ENCODE data around the gene NEIL1.

NEIL1 gene

DNA sequence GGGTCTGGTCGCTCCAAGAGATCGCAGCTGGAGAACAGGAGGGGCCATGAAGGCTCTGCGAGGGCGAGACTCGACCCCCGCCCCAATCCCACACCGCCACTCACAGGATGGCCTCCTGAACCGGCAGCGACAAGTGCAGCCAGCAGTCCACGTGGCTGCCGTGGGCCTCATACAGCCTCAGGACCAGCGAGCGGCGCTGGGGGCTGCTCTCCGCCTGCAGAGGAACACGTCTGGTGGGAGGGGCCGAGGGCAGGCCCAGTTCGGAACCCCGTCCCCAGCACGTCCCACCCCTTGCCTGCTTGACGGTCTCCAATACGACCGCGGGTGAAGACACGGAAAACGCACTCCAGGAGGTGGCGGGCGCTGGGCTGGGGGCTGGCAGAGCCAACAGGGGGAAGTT lies 9.2 kb downstream of the NEIL1 start:
- no peak for DNase-seq (ENCODE audit: low read depth in 1 of 2, low spot score in 1 of 2)

GRCh38 chr15:75356517-75356916 lies 9.7 kb downstream of the NEIL1 start:
- no peak for DNase-seq (ENCODE audit: low read depth in 1 of 2, low spot score in 1 of 2)

GRCh38 chr15:75357976-75358673 lies 11.3 kb downstream of the NEIL1 start:
- DNase-seq (ENCODE audit: low read depth in 1 of 2, low spot score in 1 of 2) = no peak

DNA sequence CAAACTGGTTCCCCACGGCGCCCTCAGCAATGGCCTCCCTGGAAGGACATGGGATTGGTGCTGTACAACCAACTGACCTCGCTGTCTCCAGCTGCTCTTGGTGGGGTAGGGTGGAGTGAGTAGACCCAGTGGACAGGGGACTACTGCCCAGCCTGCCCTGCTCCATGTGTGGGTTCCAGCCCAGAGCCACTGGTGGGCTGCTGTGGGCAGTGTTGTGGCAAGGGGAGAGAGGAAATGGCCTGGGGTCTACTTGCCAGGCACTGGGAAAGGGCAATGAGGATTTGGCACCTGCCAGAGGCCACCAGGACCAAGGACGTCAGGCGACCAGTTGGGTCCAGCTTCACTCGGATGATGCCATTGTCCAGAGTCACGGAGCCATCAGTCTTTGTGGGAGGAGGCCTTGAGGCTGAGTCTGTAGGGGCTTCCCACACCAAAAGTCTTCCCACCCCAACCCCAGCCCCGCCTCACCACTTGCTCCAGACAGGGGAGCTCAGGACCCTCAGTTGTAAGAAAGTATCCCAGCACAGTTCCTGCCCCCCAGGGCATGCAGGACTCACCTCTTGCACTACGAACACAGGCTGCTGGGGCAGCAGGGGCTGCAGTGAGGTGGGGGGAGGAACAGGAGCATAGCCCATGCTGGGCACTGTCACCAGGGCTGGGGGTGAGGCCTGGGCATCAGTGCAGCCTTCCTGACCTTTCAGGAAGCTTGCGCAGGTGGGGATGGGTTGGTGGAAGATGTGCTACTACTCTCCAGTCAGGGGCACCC lies 12.1 kb downstream of the NEIL1 start:
- no peak for DNase-seq (ENCODE audit: low read depth in 1 of 2, low spot score in 1 of 2)

DNA sequence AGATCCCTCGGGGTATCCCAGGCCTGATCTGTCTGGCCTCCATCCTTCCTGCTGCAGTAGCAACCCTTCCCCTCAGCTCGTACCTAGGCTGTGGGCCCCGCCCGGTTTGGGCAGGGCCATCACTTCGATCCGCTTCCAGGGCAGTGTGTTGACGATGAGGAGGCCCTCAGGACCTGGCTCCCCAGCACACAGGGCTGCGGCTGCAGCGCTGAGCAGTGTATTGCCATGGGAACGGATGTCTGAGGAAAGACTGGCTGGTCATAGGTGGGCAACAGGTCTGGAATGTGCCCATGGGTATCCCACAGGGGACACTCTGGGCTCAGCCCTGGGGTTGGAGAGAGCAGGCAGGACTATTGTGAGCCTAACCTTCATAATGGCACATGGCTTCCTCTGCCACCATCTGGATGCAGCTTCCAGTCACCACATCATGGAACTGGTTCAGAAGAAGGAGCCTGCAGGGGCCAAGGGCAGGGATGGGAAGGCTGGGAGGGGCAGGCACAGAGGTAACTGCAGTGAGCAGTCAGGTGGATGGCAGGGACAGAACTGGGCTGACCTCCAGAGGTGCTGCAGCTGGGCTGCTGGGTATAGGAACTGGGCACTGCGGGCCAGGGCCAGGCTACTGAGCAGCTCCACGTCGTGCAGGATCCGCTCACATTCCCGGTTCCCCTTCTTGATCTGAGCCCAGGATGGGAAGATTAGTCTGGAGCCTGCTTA lies 12.9 kb downstream of the NEIL1 start:
- DNase-seq (ENCODE audit: low read depth in 1 of 2, low spot score in 1 of 2) = no peak

DNA sequence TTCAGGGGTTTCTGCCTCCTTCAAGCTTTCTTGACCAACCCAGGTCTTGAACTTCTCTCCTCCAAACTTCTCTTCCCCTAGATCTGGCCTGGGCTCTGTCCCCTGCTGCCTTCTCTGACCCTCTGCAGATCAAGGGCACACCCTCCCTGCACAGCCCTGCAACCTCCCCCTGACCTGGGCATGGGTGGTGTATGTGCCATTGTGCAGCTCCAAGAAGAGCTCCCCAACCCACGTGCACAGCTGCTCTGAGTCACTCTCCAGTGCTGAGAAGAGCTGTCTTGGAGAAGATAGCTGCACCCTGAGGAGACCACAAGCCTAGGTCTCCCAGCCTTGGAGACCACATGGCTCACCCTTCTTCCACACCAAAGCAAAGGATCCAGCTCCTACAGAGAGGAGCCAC lies 13.6 kb downstream of the NEIL1 start:
- no peak for DNase-seq (ENCODE audit: low read depth in 1 of 2, low spot score in 1 of 2)

GRCh38 chr15:75360856-75361255 lies 14.0 kb downstream of the NEIL1 start:
- DNase-seq (ENCODE audit: low read depth in 1 of 2, low spot score in 1 of 2) = no peak

DNA sequence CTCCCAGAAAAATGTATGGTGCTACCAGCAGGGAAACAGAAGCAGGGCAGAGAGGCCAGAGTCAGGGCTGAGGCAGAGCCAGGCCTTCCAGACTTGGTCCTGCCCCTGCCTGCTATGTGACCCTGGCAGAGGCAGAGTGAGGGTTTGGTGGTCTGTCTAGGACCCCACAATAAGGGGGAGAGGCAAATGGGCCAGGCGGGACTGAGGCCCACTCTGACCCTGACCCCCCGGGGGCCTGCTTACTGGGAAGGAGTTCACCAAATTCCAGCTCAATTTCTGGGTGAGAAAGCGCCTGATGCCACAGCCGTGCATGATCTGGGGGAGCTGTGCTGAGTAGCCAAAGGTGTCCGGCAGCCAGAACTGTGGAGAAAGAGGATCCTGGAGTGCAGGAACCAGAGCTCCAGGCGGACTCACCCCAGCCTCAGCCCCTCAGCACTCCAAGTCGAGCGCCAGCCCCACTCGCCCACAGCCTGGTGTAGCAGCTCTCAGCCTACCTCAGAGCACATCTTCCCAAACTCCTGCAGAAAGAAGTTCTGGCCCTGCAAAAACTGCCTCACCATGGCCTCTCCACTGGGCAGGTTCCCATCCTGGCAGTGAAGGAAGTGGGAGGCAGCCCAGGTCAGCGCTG lies 14.6 kb downstream of the NEIL1 start:
- DNase-seq (ENCODE audit: low read depth in 1 of 2, low spot score in 1 of 2) = no peak

DNA sequence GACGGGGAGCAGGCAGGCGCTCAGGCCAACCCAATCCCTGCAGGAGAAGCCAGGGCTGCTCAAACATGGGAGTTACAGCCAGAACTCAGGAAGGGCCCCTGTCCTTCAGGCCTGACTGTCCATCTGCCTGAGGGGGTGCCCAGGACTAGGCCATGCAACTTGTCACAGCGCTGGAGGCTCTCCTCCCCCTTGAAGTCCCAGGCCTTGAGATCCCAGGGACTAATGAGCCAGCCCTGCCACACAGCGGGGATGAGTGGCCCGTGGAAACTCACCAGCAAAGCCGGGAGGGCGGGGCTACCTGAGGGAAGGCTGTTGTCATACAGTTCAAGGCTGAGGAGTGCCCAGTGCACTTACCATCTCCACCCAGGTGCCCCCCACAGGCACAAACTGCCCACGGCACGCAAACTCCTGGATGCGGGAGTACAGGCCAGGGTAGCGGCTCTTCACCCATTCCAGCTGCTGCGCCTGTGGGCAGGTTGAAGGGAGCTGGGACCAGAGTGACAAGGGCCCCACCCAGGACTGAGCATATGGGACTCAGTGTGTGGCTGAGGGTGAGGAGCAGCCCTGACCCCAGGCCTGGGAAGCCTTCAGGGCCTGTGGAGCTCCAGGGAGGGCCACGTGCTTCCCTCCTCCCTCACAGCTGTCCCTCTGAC lies 15.3 kb downstream of the NEIL1 start:
- no peak for DNase-seq (ENCODE audit: low read depth in 1 of 2, low spot score in 1 of 2)

DNA sequence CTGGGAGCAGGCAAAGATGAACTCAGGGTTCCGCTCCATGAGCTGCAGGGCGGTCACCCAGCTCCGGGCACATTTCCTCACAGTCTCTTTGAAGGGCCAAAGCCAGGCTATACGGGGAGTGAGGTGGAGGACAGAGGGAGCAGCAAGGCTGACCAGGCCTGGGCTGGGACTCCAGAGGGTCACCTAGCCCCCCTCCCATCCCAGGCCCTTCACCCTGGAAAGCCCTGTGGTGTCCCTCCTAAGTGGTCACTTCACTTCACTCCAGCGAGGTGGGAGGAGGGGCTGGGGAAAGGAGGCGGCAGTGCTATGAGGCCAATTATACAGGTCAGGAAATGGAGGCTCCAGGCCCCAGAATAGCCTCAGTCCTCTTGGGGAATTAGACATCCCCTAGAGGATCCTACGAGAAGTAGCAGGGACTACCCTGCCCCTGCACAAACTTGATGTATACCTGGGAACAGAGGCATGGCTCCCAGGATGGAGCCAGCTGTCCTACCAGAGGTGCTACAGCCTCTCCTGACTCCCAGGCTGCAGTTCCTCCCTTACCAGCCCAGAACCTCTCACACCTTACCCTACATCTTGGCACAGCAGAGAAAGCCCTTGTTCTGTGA lies 15.9 kb downstream of the NEIL1 start:
- DNase-seq (ENCODE audit: low read depth in 1 of 2, low spot score in 1 of 2) = no peak

- no peak for DNase-seq (ENCODE audit: low read depth in 1 of 2, low spot score in 1 of 2)
Observed at GRCh38 chr15:75363786-75364185, 16.9 kb downstream of the NEIL1 start.

DNA sequence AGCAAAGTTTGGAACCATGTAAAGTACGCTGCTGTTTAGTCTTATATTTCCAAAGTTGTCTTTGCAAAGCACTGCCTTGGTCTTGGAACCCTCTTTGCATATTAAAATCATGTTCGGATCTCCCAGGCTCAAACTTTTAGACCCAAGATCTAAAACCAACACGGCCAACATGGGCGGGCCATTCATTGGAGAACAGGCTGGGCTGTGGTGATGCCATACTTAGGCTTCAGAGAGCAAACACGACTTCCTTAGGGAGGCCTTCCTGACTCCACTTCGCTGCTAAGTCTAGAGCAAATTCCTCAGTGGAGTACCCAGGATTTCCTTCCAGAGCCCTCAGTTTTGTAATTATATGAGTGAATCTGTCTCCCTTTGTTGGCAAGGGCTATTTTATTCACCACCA lies 18.0 kb downstream of the NEIL1 start:
- DNase-seq (ENCODE audit: low read depth in 1 of 2, low spot score in 1 of 2) = no peak

GRCh38 chr15:75366163-75366562 lies 19.3 kb downstream of the NEIL1 start:
- DNase-seq (ENCODE audit: low read depth in 1 of 2, low spot score in 1 of 2) = no peak

- DNase-seq (ENCODE audit: low read depth in 1 of 2, low spot score in 1 of 2) = no peak
Observed at GRCh38 chr15:75367006-75367405, 20.2 kb downstream of the NEIL1 start.

- no peak for DNase-seq (ENCODE audit: low read depth in 1 of 2, low spot score in 1 of 2)
Observed at GRCh38 chr15:75367406-75367912, 20.6 kb downstream of the NEIL1 start.

DNA sequence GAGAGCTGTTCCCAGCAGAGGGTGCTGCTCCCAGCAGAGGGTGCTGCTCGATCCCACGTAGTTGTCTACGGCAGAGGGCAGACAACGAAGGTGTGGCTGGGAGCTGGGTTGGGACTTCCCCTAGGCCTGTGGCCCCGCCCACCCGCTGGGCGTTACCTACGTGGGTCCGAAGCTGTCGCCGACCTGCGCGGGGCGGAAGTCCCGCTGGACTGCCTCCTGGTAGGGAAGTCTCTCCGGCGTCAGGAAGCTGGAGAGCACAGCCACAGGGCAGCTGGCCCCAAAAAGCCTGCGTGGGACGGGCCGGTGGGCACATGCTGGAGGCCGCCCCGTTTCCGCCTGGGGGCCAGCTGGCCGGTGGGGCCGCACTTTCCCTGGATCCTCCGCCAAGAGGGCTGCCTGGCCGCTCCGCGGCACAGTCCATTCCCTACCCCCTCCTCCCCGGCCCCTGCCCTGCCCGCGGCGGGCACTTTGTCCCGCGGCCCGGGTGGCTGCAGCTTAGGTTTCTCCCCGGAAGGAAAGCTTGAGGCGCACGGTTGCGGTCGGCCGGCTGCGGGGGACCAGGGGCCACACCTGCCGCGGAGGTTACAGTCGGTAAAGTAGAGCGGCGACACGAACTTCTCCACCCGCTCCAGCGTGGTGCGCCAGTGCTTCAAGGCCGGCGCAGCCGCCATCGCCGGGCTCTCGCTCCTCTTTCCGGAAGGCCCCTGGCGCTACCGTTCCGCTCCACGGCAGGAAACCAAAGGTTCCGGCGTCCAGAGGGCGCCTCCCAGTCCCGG lies 21.3 kb downstream of the NEIL1 start, which contains the start of gene MAN2C1:
Gene MAN2C1, minus strand, starts transcription at position 695 of the 776 bp plus-strand sequence. Its CDS starts 24 bp downstream, at position 671.
- peak; percentile 82 to 86 for DNase-seq (ENCODE audit: low read depth in 1 of 2, low spot score in 1 of 2)

GRCh38 chr15:75368689-75369239 lies 21.9 kb downstream of the NEIL1 start:
- no peak for DNase-seq (ENCODE audit: low read depth in 1 of 2, low spot score in 1 of 2)

DNA sequence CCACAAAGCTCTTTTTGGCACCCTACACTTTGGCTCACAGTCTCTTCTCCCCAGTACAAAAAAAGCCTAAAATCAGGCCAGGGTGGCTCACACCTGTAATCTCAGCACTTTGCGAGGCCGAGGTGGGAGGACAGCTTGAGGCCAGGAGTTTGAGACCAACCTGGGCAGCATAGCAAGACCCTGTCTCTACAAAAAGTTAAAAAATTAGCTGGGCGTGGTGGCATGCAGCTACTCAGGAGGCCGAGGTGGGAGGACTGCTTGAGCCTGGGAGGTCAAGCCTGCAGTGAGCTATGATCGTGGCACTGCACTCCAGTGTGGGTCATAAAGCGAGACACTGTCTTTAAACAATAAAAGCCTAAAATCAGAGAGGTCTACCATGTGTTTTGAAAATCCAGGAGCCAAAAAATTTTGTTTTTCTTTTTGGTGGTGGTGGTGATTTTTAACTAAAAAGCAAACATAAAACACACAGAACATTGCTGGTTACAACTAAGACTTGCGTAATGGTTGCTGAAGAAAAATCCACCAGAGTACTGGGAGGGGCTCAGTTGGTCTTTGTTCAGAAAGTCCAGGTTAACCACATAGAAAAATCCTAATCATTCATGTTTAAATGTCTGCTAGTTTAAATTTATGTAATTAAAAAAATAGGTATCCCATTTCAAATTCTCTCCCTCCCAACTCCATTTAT lies 23.2 kb downstream of the NEIL1 start:
- DNase-seq (ENCODE audit: low read depth in 1 of 2, low spot score in 1 of 2) = no peak

DNA sequence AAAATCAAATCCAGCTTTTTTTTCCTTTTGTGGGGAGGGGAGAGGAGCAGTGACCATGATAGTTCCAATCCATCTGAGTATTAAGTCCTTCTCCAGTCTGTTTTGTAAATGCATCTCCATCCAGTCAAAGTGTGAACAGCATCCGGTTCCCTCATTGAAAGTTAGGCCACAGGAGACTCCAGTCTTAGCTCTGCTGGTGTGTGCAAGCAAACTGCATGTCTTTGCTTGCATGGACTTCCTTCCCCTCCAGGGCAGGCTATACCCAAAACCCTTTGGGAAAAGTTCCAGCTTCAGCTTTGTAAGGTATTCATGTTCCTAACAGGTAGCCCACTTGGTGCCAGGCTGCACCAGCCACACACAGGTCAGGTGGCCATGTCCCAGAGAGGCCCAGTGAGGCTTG lies 24.6 kb downstream of the NEIL1 start:
- no peak for DNase-seq (ENCODE audit: low read depth in 1 of 2, low spot score in 1 of 2)

All from activated T-helper 1 cell treated with anti-CD3 and anti-CD28 coated beads, Interleukin-2, amount 50 U/mL, for 16 hours (primary cell).